PC-9 (cell line): ENCODE results near the gene FGD5.

Experiments used
- EZH2 ChIP-seq: fragments of 200-600 bp; sonication (generic); IDR thresholded peaks from 2 replicates; pipeline ENCODE4 v1.8.0; 2017; ENCODE audit warnings: antibody characterized with exemption, low read depth
- TF ChIP-seq, protein P1 (sequence below): fragments of 200-600 bp; sonication (generic); conservative IDR thresholded peaks from 2 replicates; pipeline ENCODE4 v1.6.1; 2017; ENCODE audit warnings: mixed run types, antibody characterized with exemption, mild to moderate bottlenecking, moderate library complexity

- TF ChIP-seq, protein P1, sequence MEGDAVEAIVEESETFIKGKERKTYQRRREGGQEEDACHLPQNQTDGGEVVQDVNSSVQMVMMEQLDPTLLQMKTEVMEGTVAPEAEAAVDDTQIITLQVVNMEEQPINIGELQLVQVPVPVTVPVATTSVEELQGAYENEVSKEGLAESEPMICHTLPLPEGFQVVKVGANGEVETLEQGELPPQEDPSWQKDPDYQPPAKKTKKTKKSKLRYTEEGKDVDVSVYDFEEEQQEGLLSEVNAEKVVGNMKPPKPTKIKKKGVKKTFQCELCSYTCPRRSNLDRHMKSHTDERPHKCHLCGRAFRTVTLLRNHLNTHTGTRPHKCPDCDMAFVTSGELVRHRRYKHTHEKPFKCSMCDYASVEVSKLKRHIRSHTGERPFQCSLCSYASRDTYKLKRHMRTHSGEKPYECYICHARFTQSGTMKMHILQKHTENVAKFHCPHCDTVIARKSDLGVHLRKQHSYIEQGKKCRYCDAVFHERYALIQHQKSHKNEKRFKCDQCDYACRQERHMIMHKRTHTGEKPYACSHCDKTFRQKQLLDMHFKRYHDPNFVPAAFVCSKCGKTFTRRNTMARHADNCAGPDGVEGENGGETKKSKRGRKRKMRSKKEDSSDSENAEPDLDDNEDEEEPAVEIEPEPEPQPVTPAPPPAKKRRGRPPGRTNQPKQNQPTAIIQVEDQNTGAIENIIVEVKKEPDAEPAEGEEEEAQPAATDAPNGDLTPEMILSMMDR, result no peak
- TF ChIP-seq EZH2, result no peak
Observed at GRCh38 chr3:14789221-14789620, 29.5 kb upstream of the FGD5 start.
